ENCODE measurements around the gene ICOS.
"Not testable (repeated sequence)": the region's sequence is repeated elsewhere in the genome, so short reads cannot be mapped to it uniquely, and the experiment has no call there.

DNA sequence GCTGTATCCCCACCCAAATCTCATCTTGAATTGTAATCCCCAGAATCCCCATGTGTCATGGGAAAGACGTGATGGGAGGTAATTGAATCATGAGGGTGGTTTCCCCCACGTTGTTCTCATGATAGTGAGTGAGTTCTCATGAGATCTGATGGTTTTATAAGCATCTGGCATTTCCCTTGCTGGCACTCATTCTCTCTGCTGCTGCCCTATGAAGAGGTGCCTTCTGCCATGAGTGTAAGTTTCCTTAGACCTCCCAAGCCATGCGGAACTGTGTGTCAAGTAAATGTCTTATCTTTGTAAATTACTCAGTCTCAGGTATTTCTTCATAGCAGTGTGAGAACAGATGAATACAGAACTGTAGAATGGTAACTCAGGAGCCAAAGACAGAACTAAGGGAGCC lies 5.3 kb upstream of the ICOS start:
- TF ChIP-seq, protein P1, sequence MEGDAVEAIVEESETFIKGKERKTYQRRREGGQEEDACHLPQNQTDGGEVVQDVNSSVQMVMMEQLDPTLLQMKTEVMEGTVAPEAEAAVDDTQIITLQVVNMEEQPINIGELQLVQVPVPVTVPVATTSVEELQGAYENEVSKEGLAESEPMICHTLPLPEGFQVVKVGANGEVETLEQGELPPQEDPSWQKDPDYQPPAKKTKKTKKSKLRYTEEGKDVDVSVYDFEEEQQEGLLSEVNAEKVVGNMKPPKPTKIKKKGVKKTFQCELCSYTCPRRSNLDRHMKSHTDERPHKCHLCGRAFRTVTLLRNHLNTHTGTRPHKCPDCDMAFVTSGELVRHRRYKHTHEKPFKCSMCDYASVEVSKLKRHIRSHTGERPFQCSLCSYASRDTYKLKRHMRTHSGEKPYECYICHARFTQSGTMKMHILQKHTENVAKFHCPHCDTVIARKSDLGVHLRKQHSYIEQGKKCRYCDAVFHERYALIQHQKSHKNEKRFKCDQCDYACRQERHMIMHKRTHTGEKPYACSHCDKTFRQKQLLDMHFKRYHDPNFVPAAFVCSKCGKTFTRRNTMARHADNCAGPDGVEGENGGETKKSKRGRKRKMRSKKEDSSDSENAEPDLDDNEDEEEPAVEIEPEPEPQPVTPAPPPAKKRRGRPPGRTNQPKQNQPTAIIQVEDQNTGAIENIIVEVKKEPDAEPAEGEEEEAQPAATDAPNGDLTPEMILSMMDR (IDR thresholded peaks at IDR 0.05) = not testable (repeated sequence)
- TF ChIP-seq EZH2phosphoT487 (IDR thresholded peaks at IDR 0.05) = not testable (repeated sequence)

Measured in neural progenitor cell (in vitro differentiated cells).